ENCODE results near the gene NOL4. TPM values are rescaled to one million over a fixed set of nuclear protein-coding genes. Genes with fewer than 3 reads are reported as not detected.

NOL4 gene, protein sequence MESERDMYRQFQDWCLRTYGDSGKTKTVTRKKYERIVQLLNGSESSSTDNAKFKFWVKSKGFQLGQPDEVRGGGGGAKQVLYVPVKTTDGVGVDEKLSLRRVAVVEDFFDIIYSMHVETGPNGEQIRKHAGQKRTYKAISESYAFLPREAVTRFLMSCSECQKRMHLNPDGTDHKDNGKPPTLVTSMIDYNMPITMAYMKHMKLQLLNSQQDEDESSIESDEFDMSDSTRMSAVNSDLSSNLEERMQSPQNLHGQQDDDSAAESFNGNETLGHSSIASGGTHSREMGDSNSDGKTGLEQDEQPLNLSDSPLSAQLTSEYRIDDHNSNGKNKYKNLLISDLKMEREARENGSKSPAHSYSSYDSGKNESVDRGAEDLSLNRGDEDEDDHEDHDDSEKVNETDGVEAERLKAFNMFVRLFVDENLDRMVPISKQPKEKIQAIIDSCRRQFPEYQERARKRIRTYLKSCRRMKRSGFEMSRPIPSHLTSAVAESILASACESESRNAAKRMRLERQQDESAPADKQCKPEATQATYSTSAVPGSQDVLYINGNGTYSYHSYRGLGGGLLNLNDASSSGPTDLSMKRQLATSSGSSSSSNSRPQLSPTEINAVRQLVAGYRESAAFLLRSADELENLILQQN
- total RNA-seq = under 0.01 TPM in 1 of 2 replicates, not detected in the other

DNA sequence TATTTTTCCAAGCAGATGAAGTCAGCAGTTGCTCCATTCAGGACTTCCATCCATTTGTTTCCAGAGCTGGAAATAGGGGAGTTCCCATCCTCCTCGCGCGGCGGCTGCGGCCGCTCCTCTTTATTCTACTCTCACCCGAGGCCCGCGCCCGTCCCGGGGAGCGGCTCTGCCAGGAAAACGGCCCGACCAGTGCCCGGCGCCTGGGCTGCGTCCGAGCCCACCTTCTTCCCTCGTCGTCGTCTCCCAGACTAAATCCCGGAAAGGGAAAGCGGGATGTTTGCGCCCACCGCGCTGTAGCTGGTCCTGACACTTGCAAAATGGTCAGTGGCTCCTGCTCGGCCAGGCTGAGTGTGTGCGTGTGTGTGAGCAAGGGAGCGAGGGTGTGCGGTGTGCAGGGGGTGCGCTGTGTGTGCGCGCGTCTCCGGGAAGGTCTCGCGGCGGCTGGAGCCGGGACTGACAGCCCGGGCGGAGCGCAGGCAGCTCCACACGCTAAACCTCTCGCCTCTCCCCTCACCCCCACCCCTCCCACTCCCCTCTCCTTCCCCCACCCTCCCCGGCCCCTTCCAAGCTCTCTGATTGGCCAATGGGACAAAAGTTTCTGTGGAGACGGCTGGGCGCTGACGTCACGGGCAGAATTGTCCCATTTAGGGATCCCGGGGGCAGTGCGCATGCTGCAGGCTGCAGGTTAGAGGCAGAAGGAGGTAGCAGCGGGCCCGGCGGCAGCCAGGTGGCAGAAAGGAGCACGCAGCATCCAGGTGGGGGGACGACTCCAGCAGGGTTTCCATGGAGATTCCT, at the start of gene NOL4:
NOL4 (minus strand) TSS at position 491 of the 795 bp plus-strand sequence. CDS start 1,660 bp downstream, outside the sequence.

